Measurements from ENCODE around the gene PLD4.
"Not testable (repeated sequence)": the region's sequence is repeated elsewhere in the genome, so short reads cannot be mapped to it uniquely, and the experiment has no call there.

PLD4 gene

DNA sequence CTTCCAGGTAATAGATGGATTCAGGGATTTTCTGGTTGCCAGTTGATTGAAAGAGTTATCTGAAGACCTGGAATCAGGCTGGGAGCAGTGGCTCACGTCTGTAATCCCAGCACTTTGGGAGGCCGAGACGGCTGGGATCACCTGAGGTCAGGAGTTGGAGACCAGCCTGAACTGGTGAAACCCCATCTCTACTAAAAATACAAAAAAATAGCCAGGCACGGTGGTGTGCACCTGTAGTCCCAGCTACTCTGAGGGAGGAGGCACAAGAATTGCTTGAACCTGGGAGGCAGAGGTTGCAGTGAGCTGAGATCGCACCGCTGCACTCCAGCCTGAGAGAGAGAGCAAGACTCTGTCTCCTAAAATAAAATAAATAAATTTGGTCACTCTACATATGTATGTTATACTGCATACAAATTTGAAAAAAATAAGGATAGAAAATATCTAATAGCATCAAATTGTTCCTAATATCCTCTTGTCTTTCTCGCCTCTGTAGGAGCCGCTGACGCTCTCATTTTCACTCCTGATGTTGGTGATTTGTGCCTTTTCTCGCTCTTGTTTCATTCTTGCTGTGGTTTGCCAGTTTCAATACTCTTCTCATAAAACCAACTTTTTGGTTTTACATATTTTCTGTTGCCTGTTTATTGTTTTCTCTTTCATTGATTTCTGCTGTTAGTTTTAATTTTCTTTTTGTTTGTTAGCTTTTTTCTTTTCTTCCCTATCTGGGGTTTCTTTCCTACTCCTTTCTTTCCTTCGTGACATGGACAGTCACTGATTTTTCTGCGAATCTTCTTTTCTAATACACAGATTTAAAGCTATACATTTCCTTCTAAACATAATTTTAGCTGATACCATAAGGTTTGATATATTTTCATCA is 23.8 kb upstream of the PLD4 start:
- no peak for DNase-seq

- DNase-seq, result no peak
Measured at GRCh38 chr14:104903990-104904389, 20.7 kb upstream of the PLD4 start.

DNA sequence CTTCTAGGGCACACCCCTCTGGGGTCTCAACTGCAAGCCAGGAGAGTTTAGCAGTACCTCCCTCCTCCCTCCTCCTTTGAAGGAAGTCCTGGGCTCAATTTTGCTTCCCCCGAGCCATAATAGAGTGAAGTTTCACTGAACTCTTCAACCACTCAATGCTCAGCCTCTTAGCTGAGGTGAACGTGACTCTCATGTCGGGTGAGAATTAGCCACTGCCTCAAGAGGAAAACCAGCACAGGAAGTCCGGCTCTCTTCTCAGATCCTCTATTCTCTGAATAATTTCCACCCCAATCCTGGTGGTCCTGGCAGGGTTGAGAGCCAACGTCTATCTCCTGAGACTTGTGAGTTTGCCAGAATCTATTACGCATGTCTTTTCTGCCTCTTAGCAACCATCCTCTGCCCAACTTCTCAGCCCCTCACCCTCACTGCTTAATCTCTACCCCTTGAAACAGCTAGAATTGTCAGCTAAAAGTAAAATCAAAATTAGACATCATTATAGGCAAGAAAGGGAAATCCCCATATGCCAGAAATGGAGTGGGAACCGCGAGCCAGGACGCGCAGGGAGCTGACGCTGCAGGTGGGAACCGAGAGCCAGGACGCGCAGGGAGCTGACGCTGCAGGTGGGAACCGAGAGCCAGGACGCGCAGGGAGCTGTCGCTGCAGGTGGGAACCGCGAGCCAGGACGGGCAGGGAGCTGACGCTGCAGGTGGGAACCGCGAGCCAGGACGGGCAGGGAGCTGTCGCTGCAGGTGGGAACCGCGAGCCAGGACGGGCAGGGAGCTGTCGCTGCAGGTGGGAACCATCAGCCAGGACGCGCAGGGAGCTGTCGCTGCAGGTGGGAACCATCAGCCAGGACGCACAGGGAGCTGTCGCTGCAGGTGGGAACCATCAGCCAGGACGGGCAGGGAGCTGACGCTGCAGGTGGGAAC is 19.8 kb upstream of the PLD4 start:
- DNase-seq, result not testable (repeated sequence)

- not testable (repeated sequence) for DNase-seq
Measured at GRCh38 chr14:104905579-104905933, 19.1 kb upstream of the PLD4 start.

DNA sequence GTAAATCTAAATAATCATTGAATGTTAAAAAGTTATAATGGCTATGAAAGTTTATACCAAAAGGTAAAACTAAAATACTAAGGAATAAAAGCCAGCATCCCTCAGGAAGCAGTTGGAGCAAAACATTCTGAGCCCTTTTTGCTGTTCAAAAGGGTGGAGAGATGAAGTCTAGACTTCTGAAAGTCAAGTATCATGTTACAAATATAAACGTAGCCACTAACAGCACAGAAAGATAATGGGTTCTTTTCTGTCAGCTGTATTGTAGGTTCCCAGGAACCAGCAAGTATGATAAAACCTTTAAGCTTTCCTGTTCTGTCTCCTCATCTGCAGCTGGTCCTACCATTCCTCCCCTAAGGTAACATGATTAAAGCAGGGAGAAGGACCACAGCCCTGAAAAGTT is 16.4 kb upstream of the PLD4 start:
- DNase-seq, result no peak

GRCh38 chr14:104912053-104912452 is 12.6 kb upstream of the PLD4 start:
- no peak for DNase-seq

GRCh38 chr14:104913435-104913834 is 11.2 kb upstream of the PLD4 start:
- DNase-seq, result no peak

DNA sequence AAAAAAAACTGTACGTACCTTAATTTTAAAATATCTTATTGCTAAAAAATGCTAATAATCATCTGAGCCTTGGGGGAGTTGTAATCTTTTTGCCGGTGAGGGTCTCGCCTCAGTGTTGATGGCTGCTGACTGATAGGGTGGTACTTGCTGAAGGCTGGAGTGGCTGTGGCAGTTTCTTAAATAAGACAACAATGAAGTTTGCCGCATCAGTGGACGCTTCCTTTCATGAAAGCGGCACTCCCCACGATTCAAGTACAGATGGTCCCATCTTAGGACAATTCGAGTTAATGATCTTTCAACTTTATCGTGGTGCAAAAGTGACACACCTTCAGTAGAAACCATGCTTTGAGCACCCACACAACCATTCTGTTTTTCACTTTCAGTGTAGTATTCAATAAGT is 7.6 kb upstream of the PLD4 start:
- no peak for DNase-seq

GRCh38 chr14:104917993-104918392 is 6.7 kb upstream of the PLD4 start:
- no peak for DNase-seq

DNA sequence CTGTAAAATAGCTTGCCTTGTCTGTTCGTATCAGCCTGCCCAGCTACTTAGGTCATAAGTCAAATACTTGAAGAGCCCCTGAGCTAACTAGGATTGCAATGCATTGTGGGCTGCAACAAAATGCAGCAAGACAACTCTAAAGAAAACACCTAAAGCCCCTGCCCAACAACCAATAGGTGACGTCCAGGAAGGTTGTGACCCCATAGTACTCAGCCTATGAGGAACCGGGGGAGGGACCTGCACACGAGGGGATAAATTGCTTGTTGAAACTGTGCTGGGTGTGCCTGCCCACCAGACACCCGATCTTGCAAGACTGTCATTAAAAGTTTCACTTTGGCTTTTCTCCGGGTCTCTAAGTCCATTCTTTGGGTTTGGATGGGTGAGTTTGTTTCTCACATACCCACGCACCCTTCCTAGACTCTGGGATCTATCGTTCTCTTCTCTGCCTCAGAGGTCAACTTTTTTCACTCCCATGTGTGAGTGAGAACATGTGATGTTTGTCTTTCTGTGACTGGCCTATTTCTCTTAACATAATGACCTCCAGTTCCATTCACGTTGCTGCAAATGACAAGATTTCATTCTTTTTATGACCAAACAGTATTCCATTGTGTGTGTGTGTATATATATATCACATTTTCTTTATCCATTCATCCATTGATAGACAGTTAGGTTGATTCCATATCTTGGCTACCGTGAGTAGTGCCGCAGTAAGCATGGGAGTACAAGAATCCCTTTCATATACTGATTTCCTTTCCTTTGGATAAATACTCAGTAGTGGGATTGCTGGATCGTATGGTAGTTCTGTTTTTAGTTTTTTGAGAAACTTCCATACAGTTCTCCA is 5.3 kb upstream of the PLD4 start:
- not testable (repeated sequence) for DNase-seq

DNA sequence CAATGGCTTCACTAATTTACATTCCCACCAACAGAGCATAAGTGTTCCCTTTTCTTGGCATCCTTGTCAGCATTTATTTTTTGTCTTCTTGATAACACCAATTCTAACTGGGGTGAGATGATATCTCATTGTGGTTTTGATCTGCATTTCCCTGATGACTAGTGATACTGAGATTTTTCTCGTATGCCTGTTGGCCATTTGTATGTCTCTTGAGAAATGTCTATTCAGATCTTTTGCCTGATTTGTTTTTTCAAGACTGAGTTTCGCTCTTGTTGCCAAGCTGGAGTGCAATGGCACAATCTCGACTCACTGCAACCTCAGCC is 4.7 kb upstream of the PLD4 start:
- no peak for DNase-seq

- no peak for DNase-seq
Measured at GRCh38 chr14:104923640-104924420, 849 bp upstream of the PLD4 start.

DNA sequence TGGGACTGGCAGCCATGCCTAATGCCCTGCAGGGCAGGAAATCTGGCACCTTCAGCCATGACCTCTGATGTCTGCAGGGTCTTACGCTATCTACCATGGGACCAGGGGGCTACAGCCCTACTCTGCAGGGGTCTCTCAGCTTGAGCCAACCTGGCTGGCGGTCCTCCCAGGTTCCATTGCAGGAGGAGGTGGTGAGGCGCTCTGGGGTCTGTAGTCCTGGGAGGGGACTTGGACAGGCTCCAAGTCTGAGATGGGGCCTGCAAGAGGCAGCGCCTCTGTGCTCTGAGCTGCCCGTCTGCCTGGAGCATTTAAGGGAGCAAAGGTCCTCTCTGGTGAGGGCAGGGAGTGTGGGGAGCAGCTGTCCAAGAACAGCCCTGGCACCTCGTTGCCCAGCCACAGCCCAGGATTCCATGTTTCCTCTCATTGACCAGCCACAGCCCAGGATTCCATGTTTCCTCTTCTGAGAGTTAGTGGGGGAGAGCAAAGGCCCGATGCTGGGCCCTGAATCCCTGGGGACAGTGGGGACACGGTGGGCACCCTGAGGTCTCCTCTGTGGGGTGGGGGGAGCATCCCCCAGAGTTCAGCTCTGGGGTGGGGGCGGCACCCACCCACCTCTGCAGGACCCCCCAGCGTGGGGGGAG is 655 bp downstream of the PLD4 start:
- no peak for DNase-seq

DNA sequence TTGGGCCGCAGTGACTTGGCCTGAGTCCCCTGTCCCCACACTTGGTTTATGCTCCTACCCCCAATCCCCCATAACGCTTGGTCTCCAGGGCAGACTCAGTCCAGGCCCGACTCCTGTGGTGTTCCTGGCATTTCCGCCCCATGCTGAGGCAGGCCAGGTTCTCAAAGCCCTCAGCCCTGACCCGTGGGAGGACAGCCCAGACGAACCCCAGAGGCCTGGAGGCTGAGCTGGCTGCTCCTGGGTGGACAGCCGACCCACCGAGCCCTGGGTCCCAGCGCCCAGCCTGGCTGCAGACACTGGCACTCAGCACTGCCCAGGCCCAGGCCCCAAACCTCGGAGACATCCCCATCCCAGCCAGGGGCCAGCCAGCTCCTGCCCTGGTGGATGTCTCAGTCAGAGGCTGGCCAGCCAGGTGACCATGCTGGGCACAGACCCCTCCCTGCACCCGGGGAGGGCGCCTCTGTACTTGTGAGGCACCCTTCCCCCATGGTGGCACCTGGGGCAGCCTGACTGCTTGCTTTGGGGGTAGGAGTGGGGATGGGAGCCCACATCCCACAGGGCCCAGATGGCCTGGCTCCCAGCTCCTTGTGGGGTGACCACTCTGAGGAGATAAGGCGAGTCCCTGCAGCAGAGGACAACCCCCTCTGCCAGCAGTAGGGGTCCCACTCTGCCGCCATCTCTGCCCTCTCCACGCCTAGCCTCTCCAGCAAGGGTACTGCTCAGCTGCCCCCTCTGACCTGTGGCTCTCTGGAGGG is 1.4 kb downstream of the PLD4 start:
- DNase-seq, result no peak

DNA sequence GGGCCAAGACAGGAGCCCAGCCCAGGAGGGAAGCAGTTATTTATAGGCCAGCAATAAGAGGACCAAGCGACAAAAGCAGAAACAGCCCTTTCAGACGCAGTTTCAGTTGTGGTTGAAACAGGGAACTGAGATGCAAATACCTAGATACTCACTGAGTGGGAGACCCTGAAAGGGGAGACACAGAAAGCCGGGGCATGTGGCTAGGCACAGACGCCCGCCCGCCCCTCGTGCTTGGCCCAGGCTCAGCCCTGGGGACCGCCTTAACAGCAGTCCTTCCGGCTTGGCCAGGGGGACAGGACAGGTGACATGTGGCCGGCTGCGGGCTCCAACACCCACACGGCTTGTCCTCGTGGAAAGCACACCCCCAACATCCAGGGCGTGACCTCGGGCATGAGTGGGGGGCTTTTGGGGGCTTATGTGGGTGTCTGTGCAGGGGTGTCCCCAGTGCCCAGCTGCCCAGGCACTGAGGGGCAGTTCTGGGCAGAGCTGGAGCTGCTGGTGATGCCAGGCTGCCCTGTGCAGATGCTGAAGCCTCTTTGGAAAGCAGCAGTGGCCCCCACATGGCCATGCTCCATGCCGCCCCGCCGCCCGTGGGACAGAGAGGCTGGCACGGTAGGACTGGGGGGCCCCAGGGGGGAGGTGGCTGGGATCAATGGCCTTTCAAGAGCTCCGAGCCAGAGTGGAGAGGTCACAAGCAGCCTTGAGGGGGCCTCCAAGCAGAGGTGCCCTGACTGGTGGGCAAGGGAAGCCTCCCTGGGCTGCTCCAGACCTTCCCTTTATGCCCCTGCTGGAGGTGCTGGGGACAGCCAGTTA is 2.1 kb downstream of the PLD4 start:
- peak; percentile 54 for DNase-seq

DNA sequence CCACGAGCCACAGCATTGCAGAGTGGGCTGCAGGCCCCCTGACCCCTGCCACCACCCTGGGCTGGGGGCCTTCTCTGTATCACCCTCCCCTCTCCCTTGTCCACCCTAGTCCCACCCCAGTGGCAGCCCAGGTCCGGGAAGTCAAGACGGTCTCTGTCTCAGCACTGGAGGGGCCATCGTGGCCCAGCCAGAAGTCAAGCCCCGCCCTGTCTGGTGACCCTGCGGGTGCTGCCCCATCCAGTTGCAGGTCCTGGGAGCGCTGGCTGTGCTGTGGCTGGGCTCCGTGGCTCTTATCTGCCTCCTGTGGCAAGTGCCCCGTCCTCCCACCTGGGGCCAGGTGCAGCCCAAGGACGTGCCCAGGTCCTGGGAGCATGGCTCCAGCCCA is 2.7 kb downstream of the PLD4 start:
- no peak for DNase-seq

- no peak for DNase-seq
Measured at GRCh38 chr14:104927901-104928300, 3.2 kb downstream of the PLD4 start.

DNA sequence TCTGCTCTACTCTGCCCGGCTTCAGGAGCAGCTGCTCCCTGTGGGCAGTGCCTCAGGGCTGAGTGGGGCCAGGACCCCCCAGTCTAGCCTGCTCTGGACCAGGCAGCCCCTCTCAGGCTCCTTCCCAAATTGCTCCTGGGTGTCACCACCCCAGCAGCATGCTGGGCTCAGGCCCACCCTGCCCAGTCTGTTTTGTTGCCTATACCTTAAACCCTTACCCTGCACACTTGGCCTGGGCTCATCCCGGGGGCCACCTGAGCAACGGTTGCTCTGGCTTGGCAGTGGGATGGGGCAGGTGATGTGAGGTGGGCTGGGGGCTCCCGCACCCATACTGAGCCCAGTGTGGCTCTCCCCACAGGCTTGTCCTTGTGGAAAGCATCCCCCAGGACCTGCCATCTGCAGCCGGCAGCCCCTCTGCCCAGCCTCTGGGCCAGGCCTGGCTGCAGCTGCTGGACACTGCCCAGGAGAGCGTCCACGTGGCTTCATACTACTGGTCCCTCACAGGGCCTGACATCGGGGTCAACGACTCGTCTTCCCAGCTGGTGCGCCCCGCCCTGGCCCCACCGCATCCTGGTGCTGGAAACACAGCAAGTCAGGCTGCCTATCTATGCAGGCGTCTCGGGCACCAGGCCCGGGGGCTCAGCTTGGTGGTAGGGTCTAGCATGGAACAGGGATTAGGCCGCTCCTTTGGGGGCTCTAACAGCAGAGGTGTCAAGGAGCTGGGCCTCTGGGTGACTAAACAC is 3.9 kb downstream of the PLD4 start:
- DNase-seq, result no peak

Measured in hematopoietic multipotent progenitor cell treated with erythropoietin and hydrocortisone succinate and interleukin-3 and kit ligand, for 6 days (in vitro differentiated cells).